Epithelial cell of umbilical artery (primary cell): ENCODE measurements around the gene TMEM225B. TPM values are rescaled to one million over a fixed set of nuclear protein-coding genes. Genes with fewer than 3 reads are reported as not detected.

Experiments
- total RNA-seq: library from RNA; depleted of rRNA; stranded (reverse); fragments of >200 nt; gene quantifications from 2 replicates; pipeline ENCODE4 v1.2.3, GENCODE V29; 2014

TMEM225B gene, protein sequence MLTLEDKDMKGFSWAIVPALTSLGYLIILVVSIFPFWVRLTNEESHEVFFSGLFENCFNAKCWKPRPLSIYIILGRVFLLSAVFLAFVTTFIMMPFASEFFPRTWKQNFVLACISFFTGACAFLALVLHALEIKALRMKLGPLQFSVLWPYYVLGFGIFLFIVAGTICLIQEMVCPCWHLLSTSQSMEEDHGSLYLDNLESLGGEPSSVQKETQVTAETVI
- total RNA-seq = under 0.01 TPM in 1 of 2 replicates, not detected in the other

DNA sequence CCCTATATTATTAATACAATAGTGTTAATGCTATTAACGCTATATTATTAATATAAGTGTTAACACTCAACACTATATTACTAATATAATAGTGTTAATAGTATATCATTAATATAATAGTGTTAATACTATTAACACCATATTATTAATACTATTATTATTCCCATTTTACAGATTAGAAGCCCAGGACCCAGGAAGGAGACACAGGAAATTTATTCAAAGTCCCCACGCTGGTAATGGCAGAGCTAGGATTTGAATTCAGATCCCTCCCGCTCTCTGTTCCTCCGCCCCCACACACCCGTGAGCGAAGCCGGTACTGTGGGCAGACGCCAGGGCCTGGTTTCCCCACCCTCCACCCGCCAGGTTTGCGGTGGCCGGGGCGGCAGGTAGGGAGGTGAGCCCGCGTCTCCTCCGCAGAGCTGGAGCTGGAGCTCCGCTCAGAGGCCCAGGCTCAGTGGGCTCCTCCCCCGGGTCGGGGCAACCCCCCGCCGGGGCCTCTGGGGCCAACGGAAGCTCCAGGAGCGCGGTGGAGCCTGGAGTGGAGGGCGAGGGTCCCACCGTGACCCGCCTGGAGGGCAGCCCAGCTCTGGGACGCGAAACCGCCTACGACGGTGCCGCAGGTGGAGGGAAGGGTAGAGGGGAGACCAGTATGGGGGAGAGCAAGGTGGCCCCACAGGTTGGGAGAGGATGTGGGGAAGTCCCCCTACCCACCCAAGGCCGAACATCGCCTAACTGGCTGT lies at the start of gene TMEM225B:
Gene TMEM225B, plus strand, starts transcription at position 506 of the 740 bp plus-strand sequence. CDS start 6,122 bp downstream, outside the sequence.

DNA sequence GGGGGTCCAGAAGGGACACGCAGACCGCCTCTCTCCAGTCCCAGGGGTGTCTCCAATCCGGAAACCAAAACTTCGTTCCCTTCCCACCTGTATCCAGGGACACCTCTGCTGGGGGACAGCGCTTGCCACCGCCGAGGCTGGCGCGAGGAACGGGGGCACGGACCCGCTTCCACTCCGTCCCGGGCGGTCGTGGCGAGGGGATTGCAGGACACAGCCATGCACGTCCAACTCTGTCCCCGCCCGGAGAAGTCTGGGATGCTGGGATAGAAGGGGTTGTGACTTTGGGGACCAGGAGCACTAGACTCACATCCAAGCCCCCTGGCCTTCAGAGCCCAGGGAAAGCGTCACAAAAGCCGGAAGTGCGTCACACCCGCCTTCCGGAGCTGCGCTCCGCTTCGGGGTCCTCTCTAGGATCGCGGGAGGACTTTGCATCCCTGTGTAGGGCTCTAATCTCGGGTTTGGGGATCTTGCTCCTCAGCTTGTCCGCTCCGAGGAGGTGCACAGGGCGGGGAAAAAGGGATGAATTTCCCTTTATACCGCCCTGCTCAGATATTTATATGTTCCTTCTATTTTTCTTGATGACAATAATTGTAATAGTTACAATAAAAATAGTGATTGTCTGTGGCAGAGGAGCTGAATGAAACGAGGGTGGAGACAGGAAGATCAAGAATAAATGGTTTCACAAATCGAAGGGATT lies 46.2 kb upstream of the TMEM225B start, which contains the start of gene FAM200A:
Gene FAM200A, minus strand, starts transcription at position 348 of the 697 bp plus-strand sequence. CDS start 3,707 bp downstream, outside the sequence.

DNA sequence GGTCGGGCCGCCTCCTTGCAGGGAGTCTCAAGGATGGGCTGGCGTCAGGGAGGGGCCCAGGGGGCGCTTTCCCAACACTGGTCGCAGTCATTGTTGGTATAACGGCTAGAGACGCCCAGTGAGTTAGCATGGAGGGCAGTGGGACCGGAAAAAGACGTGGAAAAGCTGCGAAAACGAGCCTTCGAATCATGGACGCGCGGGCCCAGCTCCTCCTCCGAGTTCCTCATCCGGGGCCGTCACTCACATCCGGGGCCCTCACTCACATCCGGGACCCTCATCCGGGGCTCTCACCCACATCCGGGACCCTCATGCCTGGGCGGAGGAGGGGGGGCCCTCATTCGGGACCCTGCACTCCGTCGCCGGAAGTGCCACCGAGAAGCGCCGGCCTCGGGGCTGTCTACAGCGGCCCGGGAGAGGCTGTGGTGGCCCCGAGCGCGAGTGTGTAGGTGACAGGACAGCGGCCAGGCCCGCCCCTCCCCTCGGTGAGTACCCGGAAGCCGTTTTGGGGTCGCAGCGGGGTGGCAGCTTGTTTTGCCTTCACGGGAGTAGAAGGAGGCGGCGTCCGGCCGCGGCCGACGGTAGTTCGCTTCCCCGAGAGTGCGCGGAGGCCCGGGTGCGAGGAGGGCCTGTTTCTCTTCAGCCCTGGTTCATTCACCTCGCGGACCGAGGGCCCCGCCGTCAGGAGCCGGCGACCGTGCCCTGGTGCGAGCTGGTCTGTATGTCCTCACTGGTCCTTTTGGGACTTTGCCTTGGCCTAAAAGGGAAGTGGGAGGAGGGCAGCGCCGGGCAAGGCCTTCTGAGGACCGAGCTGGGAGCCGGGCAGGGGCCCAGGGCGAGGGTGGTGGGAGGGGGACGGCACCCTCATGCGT lies 39.5 kb upstream of the TMEM225B start, which contains the start of gene ZNF655:
Gene ZNF655, plus strand, starts transcription at position 337 of the 869 bp plus-strand sequence. CDS start 1,918 bp downstream, outside the sequence.

DNA sequence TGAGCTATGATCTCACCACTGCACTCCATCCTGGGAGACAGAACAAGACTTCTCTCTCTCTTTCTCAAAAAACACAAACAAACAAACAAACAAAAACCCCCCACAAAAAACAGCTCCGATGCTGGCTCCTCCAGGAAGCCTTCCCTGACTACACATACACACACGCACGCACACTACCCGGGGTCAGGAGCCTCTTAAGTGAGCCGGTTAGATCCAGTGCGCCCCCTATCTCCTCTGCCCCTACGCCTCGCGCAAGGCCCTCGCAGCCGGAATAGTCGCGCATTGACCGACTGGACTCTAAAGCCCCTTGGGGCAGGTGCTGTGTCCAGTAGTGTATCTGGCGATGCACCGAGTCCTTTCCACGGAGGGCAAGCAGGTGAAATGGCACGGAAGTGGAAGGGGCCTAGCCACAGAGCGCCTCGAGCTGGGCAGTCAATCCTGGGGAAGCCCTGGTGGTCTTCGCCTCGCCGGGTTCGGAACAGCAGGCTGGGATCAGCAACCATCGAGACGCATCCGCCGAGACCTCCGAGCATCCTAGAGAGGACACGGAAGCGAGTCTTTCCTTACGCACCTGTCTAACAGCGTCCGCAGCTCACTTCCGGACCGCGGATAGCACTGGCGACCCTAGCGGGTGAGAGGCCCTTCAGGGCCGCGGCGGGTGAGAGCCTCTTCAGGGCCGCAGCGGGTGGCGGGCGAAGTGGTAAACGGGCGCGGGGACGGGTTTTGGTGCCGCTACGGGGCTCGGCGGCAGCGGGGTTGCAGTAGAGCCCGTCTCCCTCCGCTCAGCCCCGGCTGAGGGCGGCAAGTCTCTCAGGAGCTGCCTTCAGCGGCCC lies 18.5 kb downstream of the TMEM225B start, which contains the start of gene ZSCAN25:
Gene ZSCAN25, plus strand, starts transcription at position 588 of the 833 bp plus-strand sequence. CDS start 2,661 bp downstream, outside the sequence.

Other genes starting within 250 kb of the TMEM225B start
- 597 and 600 TPM in 2 replicates for gene ARPC1B, start 223.5 kb upstream of the TMEM225B start, total RNA-seq
- gene PDAP1, start 189.7 kb upstream of the TMEM225B start, total RNA-seq = 61.1 and 109 TPM in 2 replicates
- gene BUD31, start 189.3 kb upstream of the TMEM225B start, total RNA-seq = 107 and 116 TPM in 2 replicates
- 4.5 and 5.5 TPM in 2 replicates for gene PTCD1, start 159.5 kb upstream of the TMEM225B start, total RNA-seq
- 28.6 and 30.4 TPM in 2 replicates for gene CPSF4, start 159.3 kb upstream of the TMEM225B start, total RNA-seq
- gene ATP5MF, start 132.1 kb upstream of the TMEM225B start, total RNA-seq = 643 and 858 TPM in 2 replicates
- gene ZNF789, start 125.4 kb upstream of the TMEM225B start, total RNA-seq = 5.6 and 6.2 TPM in 2 replicates
- gene ZNF394, start 98.0 kb upstream of the TMEM225B start, total RNA-seq = 26.3 and 33.0 TPM in 2 replicates
- 10.7 and 12.0 TPM in 2 replicates for gene ZKSCAN5, start 93.6 kb upstream of the TMEM225B start, total RNA-seq
- 5.6 and 6.2 TPM in 2 replicates for gene FAM200A, start 46.2 kb upstream of the TMEM225B start, total RNA-seq
- gene ZNF655, start 39.6 kb upstream of the TMEM225B start, total RNA-seq = 10.1 and 19.5 TPM in 2 replicates
- gene ZSCAN25, start 18.7 kb downstream of the TMEM225B start, total RNA-seq = 9.4 and 10.4 TPM in 2 replicates
- not detected in 2 replicates for gene CYP3A5, start 81.7 kb downstream of the TMEM225B start, total RNA-seq
- not detected in 2 replicates for gene CYP3A7, start 136.9 kb downstream of the TMEM225B start, total RNA-seq
- not detected in 2 replicates for gene CYP3A4, start 185.9 kb downstream of the TMEM225B start, total RNA-seq
- not detected in 2 replicates for gene CYP3A43, start 229.7 kb downstream of the TMEM225B start, total RNA-seq